Neural progenitor cell (in vitro differentiated cells): Measurements from ENCODE around the gene LARP6.

ENCODE experiments used
- CTCF ChIP-seq: fragments of 200-600 bp; sonication (generic); IDR thresholded peaks from 2 replicates; pipeline ENCODE4 v1.5.1; 2017; ENCODE audit warnings: antibody characterized with exemption, mild to moderate bottlenecking
- EZH2 ChIP-seq: fragments of 200-600 bp; sonication (generic); IDR thresholded peaks from 2 replicates; pipeline ENCODE4 v1.6.1; 2017; ENCODE audit warnings: antibody characterized with exemption, mild to moderate bottlenecking, moderate library complexity
- EZH2phosphoT487 ChIP-seq: fragments of 200-600 bp; sonication (generic); IDR thresholded peaks from 2 replicates; pipeline ENCODE4 v1.6.1; 2017; ENCODE audit warnings: antibody characterized with exemption

GRCh38 chr15:70791259-70791658 lies 62.7 kb downstream of the LARP6 start:
- TF ChIP-seq CTCF (no peak), EZH2 (no peak), EZH2phosphoT487 (no peak)
